ENCODE results near the gene KAT2B. TPM values are rescaled to one million over a fixed set of nuclear protein-coding genes. Genes with fewer than 3 reads are reported as not detected.

The KAT2B gene
- total RNA-seq, 1 donor, result 15.9 TPM

GRCh38 chr3:20108869-20109268 lies 68.6 kb downstream of the KAT2B start:
- no peak overlapping the region for H2AFZ ChIP-seq (ENCODE audit: low read length)
- no peak overlapping the region for H3K4me2 ChIP-seq (ENCODE audit: insufficient read depth, low read length)
- H4K20me1 ChIP-seq (ENCODE audit: insufficient read depth, low read length), result no peaks in the 10 kb centered on the region
- TF ChIP-seq, protein P1, sequence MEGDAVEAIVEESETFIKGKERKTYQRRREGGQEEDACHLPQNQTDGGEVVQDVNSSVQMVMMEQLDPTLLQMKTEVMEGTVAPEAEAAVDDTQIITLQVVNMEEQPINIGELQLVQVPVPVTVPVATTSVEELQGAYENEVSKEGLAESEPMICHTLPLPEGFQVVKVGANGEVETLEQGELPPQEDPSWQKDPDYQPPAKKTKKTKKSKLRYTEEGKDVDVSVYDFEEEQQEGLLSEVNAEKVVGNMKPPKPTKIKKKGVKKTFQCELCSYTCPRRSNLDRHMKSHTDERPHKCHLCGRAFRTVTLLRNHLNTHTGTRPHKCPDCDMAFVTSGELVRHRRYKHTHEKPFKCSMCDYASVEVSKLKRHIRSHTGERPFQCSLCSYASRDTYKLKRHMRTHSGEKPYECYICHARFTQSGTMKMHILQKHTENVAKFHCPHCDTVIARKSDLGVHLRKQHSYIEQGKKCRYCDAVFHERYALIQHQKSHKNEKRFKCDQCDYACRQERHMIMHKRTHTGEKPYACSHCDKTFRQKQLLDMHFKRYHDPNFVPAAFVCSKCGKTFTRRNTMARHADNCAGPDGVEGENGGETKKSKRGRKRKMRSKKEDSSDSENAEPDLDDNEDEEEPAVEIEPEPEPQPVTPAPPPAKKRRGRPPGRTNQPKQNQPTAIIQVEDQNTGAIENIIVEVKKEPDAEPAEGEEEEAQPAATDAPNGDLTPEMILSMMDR (IDR thresholded peaks at IDR 0.05; ENCODE audit: extremely low read depth, low read depth, low read length), result no peak
- no peak for DNase-seq (ENCODE audit: insufficient read length, low spot score, missing footprints)
- H3K27me3 ChIP-seq (ENCODE audit: insufficient read depth, low read length), result no peaks in the 10 kb centered on the region
- no peaks in the 10 kb centered on the region for H3K79me2 ChIP-seq (ENCODE audit: insufficient read depth, low read length)
- no peaks in the 10 kb centered on the region for H3K9me3 ChIP-seq (ENCODE audit: low read depth, low read length)
- no peaks in the 10 kb centered on the region for H3K36me3 ChIP-seq (ENCODE audit: insufficient read depth, low read length)
- H3K27ac ChIP-seq (ENCODE audit: low read depth, low read length), result no peak overlapping the region
- no peak overlapping the region for H3K4me3 ChIP-seq (ENCODE audit: insufficient read depth, low read length)
- no peaks in the 10 kb centered on the region for H3K4me1 ChIP-seq (ENCODE audit: insufficient read depth, low read length)

DNA sequence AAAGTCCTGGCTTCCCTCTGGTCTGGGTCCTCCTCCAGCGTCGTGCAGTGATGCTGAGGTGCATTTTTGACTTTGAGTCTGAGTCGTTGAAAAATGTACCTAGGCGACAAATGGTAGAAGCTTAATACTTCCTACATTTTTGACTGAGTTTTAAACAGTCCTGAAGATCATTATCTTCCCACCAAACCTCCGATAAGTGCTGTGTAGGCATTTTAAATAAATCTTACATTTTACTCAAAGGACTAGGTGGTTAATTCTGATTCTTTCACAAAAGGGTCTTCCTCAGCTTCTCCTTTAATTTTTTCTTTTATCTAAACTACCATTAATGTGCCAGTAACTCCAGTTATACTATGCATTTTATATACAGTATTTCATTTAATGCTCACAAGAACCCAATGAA lies 70.6 kb downstream of the KAT2B start:
- H3K4me2 ChIP-seq (ENCODE audit: insufficient read depth, low read length), result no peak overlapping the region
- H2AFZ ChIP-seq (ENCODE audit: low read length), result no peak overlapping the region
- no peaks in the 10 kb centered on the region for H3K9me3 ChIP-seq (ENCODE audit: low read depth, low read length)
- DNase-seq (ENCODE audit: insufficient read length, low spot score, missing footprints), result no peak
- no peaks in the 10 kb centered on the region for H4K20me1 ChIP-seq (ENCODE audit: insufficient read depth, low read length)
- H3K36me3 ChIP-seq (ENCODE audit: insufficient read depth, low read length), result no peaks in the 10 kb centered on the region
- no peak overlapping the region for H3K4me3 ChIP-seq (ENCODE audit: insufficient read depth, low read length)
- TF ChIP-seq, protein P1 (IDR thresholded peaks at IDR 0.05; ENCODE audit: extremely low read depth, low read depth, low read length), result no peak
- H3K79me2 ChIP-seq (ENCODE audit: insufficient read depth, low read length), result no peaks in the 10 kb centered on the region
- no peak overlapping the region for H3K27ac ChIP-seq (ENCODE audit: low read depth, low read length)
- H3K4me1 ChIP-seq (ENCODE audit: insufficient read depth, low read length), result no peaks in the 10 kb centered on the region
- H3K27me3 ChIP-seq (ENCODE audit: insufficient read depth, low read length), result no peaks in the 10 kb centered on the region

DNA sequence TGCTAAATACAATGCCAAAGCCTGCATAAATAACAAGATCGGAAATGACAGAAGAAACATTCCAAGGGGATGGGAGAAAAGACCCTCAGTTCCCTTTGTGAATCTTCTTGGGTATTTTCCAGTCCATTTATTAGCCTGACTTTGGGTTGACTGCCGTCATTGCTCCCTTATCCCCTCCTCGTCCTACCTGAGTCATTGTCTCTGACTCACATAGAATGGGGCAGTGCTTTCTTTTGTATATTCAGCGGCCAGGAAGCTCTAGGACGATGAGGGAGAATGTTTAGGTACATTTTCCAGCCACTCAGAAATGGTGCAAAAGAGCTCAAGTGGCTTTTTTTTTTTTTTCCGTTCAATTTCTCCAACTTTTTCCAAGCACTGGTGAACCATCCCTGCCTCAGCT lies 71.6 kb downstream of the KAT2B start:
- no peak for DNase-seq (ENCODE audit: insufficient read length, low spot score, missing footprints)
- Histone ChIP-seq H2AFZ (ENCODE audit: low read length) (no peak overlapping the region), H3K4me3 (ENCODE audit: insufficient read depth, low read length) (no peak overlapping the region), H3K27ac (ENCODE audit: low read depth, low read length) (no peak overlapping the region), H4K20me1 (ENCODE audit: insufficient read depth, low read length) (no peaks in the 10 kb centered on the region), H3K4me1 (ENCODE audit: insufficient read depth, low read length) (no peaks in the 10 kb centered on the region), H3K9me3 (ENCODE audit: low read depth, low read length) (no peaks in the 10 kb centered on the region), H3K36me3 (ENCODE audit: insufficient read depth, low read length) (no peaks in the 10 kb centered on the region), H3K27me3 (ENCODE audit: insufficient read depth, low read length) (no peaks in the 10 kb centered on the region), H3K4me2 (ENCODE audit: insufficient read depth, low read length) (no peak overlapping the region), H3K79me2 (ENCODE audit: insufficient read depth, low read length) (no peaks in the 10 kb centered on the region)
- TF ChIP-seq, protein P1 (IDR thresholded peaks at IDR 0.05; ENCODE audit: extremely low read depth, low read depth, low read length), result no peak

- Histone ChIP-seq H3K27ac (ENCODE audit: low read depth, low read length) (no peak overlapping the region), H3K4me1 (ENCODE audit: insufficient read depth, low read length) (peaks cover 5% of the 10 kb centered on the region), H3K9me3 (ENCODE audit: low read depth, low read length) (no peaks in the 10 kb centered on the region), H4K20me1 (ENCODE audit: insufficient read depth, low read length) (no peaks in the 10 kb centered on the region), H3K4me3 (ENCODE audit: insufficient read depth, low read length) (no peak overlapping the region), H3K27me3 (ENCODE audit: insufficient read depth, low read length) (no peaks in the 10 kb centered on the region), H3K36me3 (ENCODE audit: insufficient read depth, low read length) (no peaks in the 10 kb centered on the region), H3K4me2 (ENCODE audit: insufficient read depth, low read length) (no peak overlapping the region), H3K79me2 (ENCODE audit: insufficient read depth, low read length) (no peaks in the 10 kb centered on the region), H2AFZ (ENCODE audit: low read length) (no peak overlapping the region)
- no peak for DNase-seq (ENCODE audit: insufficient read length, low spot score, missing footprints)
- TF ChIP-seq, protein P1 (IDR thresholded peaks at IDR 0.05; ENCODE audit: extremely low read depth, low read depth, low read length), result no peak
Observed at GRCh38 chr3:20121088-20121487, 80.8 kb downstream of the KAT2B start.
